OCI-LY7 (cell line): ENCODE results near the gene ACOT8. TPM values are rescaled to one million over a fixed set of nuclear protein-coding genes. Genes with fewer than 3 reads are reported as not detected.
"Not testable (repeated sequence)": the region's sequence is repeated elsewhere in the genome, so short reads cannot be mapped to it uniquely, and the experiment has no call there.

Source experiments
- BruUV-seq: library from RNA; stranded (reverse); fragments of 400-500 nt; replicated peaks from 2 replicates; lab custom pipeline; 2021; lab: Mats Ljungman, UMichigan
- CTCF ChIA-PET: fragments of 300-600 bp; sonication (Branson Sonifier 250); formaldehyde crosslinking; loops from one replicate; lab custom pipeline; 2022; ENCODE audit warnings: antibody characterized with exemption; ENCODE audit not compliant: unreplicated experiment; lab: Charles Lee
- POLR2A ChIA-PET: fragments of 300-600 bp; sonication (Branson Sonifier 250); formaldehyde crosslinking; loops from one replicate; lab custom pipeline; 2022; ENCODE audit warnings: antibody characterized with exemption; lab: Charles Lee
- DNase-seq: peaks from one replicate; pipeline ENCODE4 v3.0.0-alpha.2; 2015; ENCODE audit warnings: low spot score
- H2AFZ ChIP-seq: fragments of 200-600 bp; sonication (generic), shearing (Covaris generic); 2 replicates; pipeline ENCODE4 v1.6.1; 2014; ENCODE audit warnings: mild to moderate bottlenecking, antibody characterized with exemption, low read length, moderate library complexity
- H3K27ac ChIP-seq: fragments of 200-600 bp; sonication (generic); 2 replicates; pipeline ENCODE4 v1.5.1; 2014; ENCODE audit warnings: mixed run types, low read depth, mild to moderate bottlenecking, moderate library complexity, low read length, inconsistent platforms; ENCODE audit not compliant: poor library complexity, severe bottlenecking
- H3K36me3 ChIP-seq: fragments of 200-600 bp; sonication (generic); 2 replicates; pipeline ENCODE4 v1.6.1; 2014; ENCODE audit warnings: mild to moderate bottlenecking, antibody characterized with exemption, low read length, moderate library complexity, mixed read lengths; ENCODE audit not compliant: insufficient read depth
- H3K4me1 ChIP-seq: fragments of 200-600 bp; sonication (generic); 2 replicates; pipeline ENCODE4 v1.5.1; 2014; ENCODE audit warnings: mild to moderate bottlenecking, low read length; ENCODE audit not compliant: insufficient read depth, poor library complexity, severe bottlenecking
- H3K4me2 ChIP-seq: fragments of 200-600 bp; sonication (generic); 2 replicates; pipeline ENCODE4 v1.6.1; 2014; ENCODE audit warnings: mild to moderate bottlenecking, low read length
- H3K4me3 ChIP-seq: fragments of 200-600 bp; sonication (generic); 2 replicates; pipeline ENCODE4 v1.5.1; 2014; ENCODE audit warnings: mild to moderate bottlenecking, low read depth, low read length; ENCODE audit not compliant: poor library complexity, severe bottlenecking
- H3K79me2 ChIP-seq: fragments of 200-600 bp; sonication (generic); 2 replicates; pipeline ENCODE4 v1.6.1; 2016; ENCODE audit warnings: low read depth, mild to moderate bottlenecking, low read length, moderate library complexity, mixed read lengths; ENCODE audit not compliant: insufficient read depth
- H3K9me2 ChIP-seq: fragments of 200-600 bp; sonication (generic); 2 replicates; pipeline ENCODE4 v1.6.1; 2016; ENCODE audit warnings: mild to moderate bottlenecking, low read length, mixed read lengths; ENCODE audit not compliant: insufficient read depth
- H3K9me3 ChIP-seq: fragments of 200-600 bp; sonication (generic); 2 replicates; pipeline ENCODE4 v1.6.1; 2014; ENCODE audit warnings: mild to moderate bottlenecking, mixed run types, low read length, mixed read lengths
- H4K20me1 ChIP-seq: fragments of 200-600 bp; sonication (generic); 2 replicates; pipeline ENCODE4 v1.6.1; 2014; ENCODE audit warnings: mild to moderate bottlenecking, antibody characterized with exemption, low read length, moderate library complexity, mixed read lengths; ENCODE audit not compliant: insufficient read depth
- EZH2phosphoT487 ChIP-seq: fragments of 200-600 bp; sonication (generic); IDR thresholded peaks from 2 replicates; pipeline ENCODE4 v1.6.1; 2018; ENCODE audit warnings: low read depth, borderline replicate concordance, mild to moderate bottlenecking, mixed run types, antibody characterized with exemption, low read length, moderate library complexity, mixed read lengths
- intact Hi-C: fragments of 100-400 bp; cut with micrococcal nuclease; formaldehyde crosslinking; loops from one replicate; pipeline ENCODE4 v1.10.0; 2022; ENCODE audit not compliant: unreplicated experiment
- total RNA-seq, 2 experiments: library from RNA; depleted of rRNA in 1 of 2; stranded (reverse); fragments of >200 nt in 1 of 2; shearing (Covaris generic) in 1 of 2; gene quantifications; 2 replicates each; pipeline ENCODE4 v1.2.3, GENCODE V29; 2014 to 2022
- TF ChIP-seq, protein P1 (sequence below): fragments of 200-600 bp; sonication (generic); conservative IDR thresholded peaks from 2 replicates; pipeline ENCODE4 v1.5.1; 2014; ENCODE audit warnings: mild to moderate bottlenecking, antibody characterized with exemption, low read length, moderate library complexity, mixed read lengths

The ACOT8 gene
- total RNA-seq, 2 experiments from 2014 or later, result 28.2 to 37.1 TPM

DNA sequence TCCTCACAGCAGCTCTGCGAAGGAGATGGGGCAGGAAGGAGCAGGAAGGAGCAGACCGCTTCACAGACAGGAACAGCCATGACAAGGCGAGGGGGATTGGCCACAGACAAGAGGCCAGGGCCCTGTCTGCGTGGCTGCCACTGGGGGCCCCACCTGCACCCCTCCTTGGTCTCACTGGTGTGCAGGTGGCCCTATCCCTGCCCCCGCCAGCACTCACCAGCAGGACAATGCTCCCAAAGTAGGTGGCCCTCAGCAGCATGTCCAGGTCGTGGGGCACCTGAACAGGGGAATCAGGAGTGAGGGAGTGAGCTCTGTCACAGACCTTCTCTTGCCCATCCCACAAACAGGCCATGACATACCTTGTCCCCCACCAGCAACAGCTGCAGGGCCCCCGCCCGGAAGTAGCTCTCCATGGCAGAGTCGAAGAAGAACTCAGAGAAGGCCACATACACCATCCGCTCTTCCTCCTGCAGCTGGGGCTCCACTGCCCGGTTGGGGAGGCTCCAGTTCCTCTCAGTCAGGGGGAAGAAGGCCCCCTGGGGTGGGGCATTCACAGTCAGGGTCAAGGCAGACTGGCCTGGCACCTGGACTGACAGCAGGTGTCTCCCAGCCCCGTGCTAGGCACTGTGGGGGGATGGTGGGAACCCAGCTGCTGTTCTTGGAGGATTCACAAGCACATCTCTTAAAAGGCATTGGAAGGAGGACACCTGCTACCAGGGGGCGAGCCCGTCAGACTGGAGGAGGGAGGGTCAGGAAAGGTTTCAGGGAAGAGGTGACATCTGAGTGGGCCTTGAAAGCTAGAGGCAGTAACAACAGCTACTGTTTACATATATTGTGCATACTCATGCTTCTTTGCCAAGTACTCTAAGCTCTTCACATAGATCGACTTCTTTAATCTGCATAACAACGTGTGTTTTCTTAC lies 47.7 kb upstream of the ACOT8 start:
- Histone ChIP-seq H3K9me3 (no peaks in the 10 kb centered on the region), H3K4me1 (peaks cover 7% of the 10 kb centered on the region), H3K9me2 (no peaks in the 10 kb centered on the region), H3K4me2 (no peak overlapping the region), H3K36me3 (no peaks in the 10 kb centered on the region), H3K27ac (no peak overlapping the region), H2AFZ (no peak overlapping the region), H3K4me3 (no peak overlapping the region), H3K79me2 (no peaks in the 10 kb centered on the region), H4K20me1 (no peaks in the 10 kb centered on the region)
- CTCF ChIA-PET, result no interaction called here
- TF ChIP-seq, protein P1, sequence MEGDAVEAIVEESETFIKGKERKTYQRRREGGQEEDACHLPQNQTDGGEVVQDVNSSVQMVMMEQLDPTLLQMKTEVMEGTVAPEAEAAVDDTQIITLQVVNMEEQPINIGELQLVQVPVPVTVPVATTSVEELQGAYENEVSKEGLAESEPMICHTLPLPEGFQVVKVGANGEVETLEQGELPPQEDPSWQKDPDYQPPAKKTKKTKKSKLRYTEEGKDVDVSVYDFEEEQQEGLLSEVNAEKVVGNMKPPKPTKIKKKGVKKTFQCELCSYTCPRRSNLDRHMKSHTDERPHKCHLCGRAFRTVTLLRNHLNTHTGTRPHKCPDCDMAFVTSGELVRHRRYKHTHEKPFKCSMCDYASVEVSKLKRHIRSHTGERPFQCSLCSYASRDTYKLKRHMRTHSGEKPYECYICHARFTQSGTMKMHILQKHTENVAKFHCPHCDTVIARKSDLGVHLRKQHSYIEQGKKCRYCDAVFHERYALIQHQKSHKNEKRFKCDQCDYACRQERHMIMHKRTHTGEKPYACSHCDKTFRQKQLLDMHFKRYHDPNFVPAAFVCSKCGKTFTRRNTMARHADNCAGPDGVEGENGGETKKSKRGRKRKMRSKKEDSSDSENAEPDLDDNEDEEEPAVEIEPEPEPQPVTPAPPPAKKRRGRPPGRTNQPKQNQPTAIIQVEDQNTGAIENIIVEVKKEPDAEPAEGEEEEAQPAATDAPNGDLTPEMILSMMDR, result no peak
- no peak for TF ChIP-seq EZH2phosphoT487
- intact Hi-C loops, result no loop called here
- BruUV-seq, result no TSS peak
- POLR2A ChIA-PET, result interaction anchor here (0.7 kb wide), 1 partner anchor 48 kb away, joined by 3 read pairs; the partner anchor contains the start of genes ACOT8 and ZSWIM3
- DNase-seq, result no peak

- no TSS peak for BruUV-seq
- no peak overlapping the region for H2AFZ ChIP-seq
- H3K36me3 ChIP-seq, result no peaks in the 10 kb centered on the region
- TF ChIP-seq, protein P1, result no peak
- no peak for TF ChIP-seq EZH2phosphoT487
- no peaks in the 10 kb centered on the region for H3K9me2 ChIP-seq
- POLR2A ChIA-PET, result interaction anchor here (1.3 kb wide), 1 partner anchor 25 kb away, joined by 3 read pairs; no protein-coding TSS in a partner anchor
- no peak overlapping the region for H3K27ac ChIP-seq
- H3K4me1 ChIP-seq, result peaks cover 7% of the 10 kb centered on the region
- H3K4me3 ChIP-seq, result no peak overlapping the region
- no peak for DNase-seq
- H4K20me1 ChIP-seq, result no peaks in the 10 kb centered on the region
- intact Hi-C loops, result no loop called here
- H3K4me2 ChIP-seq, result no peak overlapping the region
- no peaks in the 10 kb centered on the region for H3K79me2 ChIP-seq
- CTCF ChIA-PET, result no interaction called here
- H3K9me3 ChIP-seq, result no peaks in the 10 kb centered on the region
These were observed 45.1 kb upstream of the ACOT8 start for GRCh38 chr20:45902199-45902701.

GRCh38 chr20:45901332-45901731 lies 44.1 kb upstream of the ACOT8 start:
- H3K9me3 ChIP-seq, H2AFZ ChIP-seq, intact Hi-C loops, H3K79me2 ChIP-seq, CTCF ChIA-PET, H3K36me3 ChIP-seq, H3K27ac ChIP-seq, H3K4me1 ChIP-seq, DNase-seq, H4K20me1 ChIP-seq, H3K4me3 ChIP-seq, BruUV-seq, H3K9me2 ChIP-seq, H3K4me2 ChIP-seq: not testable (repeated sequence)
- POLR2A ChIA-PET, result interaction anchor here (1.3 kb wide), 1 partner anchor 26 kb away, joined by 3 read pairs; no protein-coding TSS in a partner anchor
